ES-I3 (cell line): ENCODE results near the gene SLC30A2.

Source experiments
- H3K36me3 ChIP-seq: 2 replicates; pipeline ENCODE4 v1.6.1; 2013; ENCODE audit warnings: mild to moderate bottlenecking, low read length, control low read depth, moderate library complexity; ENCODE audit not compliant: insufficient read depth
- H3K4me1 ChIP-seq: 2 replicates; pipeline ENCODE4 v1.6.1; 2013; ENCODE audit warnings: mild to moderate bottlenecking, control low read depth, low read length; ENCODE audit not compliant: insufficient read depth
- H3K9ac ChIP-seq: 2 replicates; pipeline ENCODE4 v1.6.1; 2013; ENCODE audit warnings: low read depth, mild to moderate bottlenecking, low read length, moderate library complexity
- H3K9me3 ChIP-seq: 2 replicates; pipeline ENCODE4 v1.6.1; 2013; ENCODE audit warnings: mild to moderate bottlenecking, low read length, moderate library complexity; ENCODE audit not compliant: control insufficient read depth, insufficient read depth

SLC30A2 gene

DNA sequence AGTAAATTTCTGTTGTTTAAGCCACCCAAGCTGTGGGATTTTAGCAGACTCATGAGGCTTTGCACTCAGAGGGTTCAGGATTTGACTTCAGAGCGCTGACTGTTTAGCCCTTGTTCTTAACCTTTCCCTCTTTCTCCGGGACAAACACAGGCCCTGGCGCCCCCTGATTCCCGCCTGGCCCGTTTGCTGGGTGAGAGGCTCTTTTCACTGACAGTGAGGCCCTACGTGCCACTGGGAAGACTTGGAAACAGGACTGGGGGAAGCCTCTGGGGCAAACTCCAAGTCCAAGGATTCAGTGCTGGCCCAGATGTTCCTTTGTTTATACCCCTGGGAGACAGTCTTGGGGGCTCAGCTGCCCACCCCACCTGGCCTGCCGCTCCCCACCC lies 33.3 kb upstream of the SLC30A2 start:
- peaks cover 11% of the 10 kb centered on the region for H3K4me1 ChIP-seq

DNA sequence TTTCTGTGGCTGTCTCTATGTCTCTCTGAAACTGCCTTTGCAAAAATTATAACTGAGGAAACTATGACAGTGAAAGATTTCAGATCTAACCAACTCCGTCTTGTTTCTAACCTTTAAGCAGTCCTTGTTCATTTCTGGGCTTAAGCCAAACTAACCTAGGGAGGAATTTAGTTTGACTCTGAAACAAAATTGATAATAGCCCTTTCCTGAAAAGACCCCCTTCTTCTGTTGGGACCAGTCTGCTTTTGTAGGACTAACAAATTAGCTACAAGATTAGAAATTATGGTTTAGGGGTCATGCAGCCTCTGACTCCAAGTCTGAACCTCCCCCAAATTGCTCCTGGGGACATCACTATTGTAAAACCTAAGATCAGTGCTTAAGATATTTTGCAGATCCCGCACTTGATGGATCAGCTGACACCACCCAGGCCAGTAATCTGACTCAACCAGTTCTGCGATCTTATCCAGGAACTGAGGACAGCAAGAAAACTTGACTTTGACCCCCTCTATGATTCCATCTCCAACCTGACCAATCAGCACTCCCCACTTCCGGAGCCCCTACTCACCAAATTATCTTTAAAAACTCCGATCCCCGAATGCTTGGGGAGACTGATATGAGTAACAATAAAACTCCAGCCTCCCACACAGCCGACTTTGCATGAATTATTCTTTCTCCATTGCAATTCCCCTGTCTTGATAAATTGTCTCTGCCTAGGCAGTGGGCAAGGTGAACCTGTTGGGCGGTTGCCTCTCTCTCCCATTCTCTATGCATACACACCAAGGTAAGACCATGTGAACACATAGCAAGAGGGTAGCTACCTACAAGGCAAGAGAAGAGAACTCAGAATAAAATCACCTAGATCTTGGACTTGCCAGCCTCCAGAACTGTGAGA lies 32.6 kb upstream of the SLC30A2 start:
- peaks cover 11% of the 10 kb centered on the region for H3K4me1 ChIP-seq

More for the DNA sequence above, 33.3 kb upstream of the SLC30A2 start:
- Histone ChIP-seq H3K36me3 (no peaks in the 10 kb centered on the region), H3K9me3 (no peaks in the 10 kb centered on the region), H3K9ac (no peak overlapping the region)

DNA sequence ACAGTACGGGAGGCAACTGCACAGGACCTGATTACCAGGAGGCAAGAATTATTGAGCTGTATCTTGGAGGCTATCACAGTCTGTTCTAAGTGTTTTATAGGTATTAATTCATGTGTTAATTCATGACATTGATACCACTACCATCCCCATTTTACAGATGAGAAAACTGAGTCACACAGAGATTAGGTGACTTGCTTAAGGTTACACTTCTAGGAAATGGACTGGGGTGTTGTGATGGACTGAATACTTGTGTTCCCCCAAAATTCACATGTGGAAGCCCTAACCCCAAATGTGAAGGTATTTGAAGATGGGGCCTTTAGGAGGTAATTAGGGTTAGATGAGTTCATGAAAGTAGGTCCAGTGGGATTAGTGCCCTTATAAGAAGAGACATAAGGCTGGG lies 31.6 kb upstream of the SLC30A2 start:
- no peak overlapping the region for H3K9ac ChIP-seq
- H3K36me3 ChIP-seq: no peaks in the 10 kb centered on the region
- H3K4me1 ChIP-seq: peaks cover 11% of the 10 kb centered on the region
- H3K9me3 ChIP-seq: no peaks in the 10 kb centered on the region

More for the DNA sequence above, 32.6 kb upstream of the SLC30A2 start:
- H3K9ac ChIP-seq: no peak overlapping the region
- H3K9me3 ChIP-seq: no peaks in the 10 kb centered on the region
- no peaks in the 10 kb centered on the region for H3K36me3 ChIP-seq

DNA sequence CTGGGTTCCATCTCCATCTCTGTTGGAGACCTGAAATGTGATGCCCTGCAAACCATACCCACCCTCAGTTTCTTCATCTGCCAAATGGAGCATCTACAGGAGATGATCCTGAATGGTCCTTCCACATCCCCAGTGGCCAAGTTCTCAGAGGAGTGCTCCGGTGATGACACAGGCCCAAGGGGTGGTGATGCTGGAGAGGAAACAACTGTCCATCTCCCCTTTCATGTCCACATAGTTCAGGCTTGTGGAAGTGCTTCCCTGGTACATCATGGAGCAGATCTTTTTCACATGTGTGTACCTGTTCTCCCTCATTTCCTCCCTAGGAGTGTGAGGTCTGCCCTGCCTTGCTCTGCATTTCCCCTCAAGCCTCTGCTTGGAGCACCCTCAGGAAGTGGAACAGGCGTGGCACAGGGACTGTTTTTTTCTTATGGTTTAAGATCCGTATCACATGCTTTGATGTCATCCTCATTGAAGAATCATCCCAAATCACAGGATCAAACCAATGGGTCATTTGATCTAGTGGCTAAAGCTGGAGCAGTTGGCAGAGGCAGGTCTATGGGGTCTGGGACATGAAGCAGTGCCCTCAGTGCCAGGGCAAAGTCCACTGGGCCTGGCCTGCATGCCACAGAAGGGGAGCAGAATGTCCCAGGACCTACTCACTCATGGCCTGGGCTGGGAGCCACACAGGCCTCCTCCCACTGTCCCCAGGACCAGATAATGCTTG lies 29.7 kb upstream of the SLC30A2 start:
- no peaks in the 10 kb centered on the region for H3K9me3 ChIP-seq
- H3K4me1 ChIP-seq: peaks cover 7% of the 10 kb centered on the region; the same call in 1 of the 2 replicates
- no peak overlapping the region for H3K9ac ChIP-seq
- no peaks in the 10 kb centered on the region for H3K36me3 ChIP-seq

DNA sequence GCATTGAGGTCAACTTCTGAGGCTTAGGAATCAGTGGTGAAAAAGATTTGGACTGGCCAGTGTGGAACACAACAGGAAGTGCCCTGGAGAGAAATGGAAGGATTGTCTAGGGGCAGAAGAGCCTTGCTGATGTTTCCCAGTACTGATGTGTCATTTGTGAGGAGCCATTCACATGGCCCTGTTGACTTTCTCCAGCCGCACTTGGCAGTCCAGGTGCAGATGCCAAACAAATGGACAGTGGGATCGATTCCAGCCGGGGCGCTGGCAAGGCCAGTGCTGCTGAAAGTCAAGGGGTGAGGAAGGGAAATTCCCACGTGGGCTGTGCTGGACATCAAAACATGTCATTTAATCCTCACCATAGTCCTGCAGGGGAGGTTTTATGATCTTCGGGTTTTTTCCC lies 26.4 kb upstream of the SLC30A2 start:
- peaks cover 1% of the 10 kb centered on the region; the same call in 1 of the 2 replicates for H3K4me1 ChIP-seq
- H3K9me3 ChIP-seq: no peaks in the 10 kb centered on the region
- no peak overlapping the region for H3K9ac ChIP-seq
- H3K36me3 ChIP-seq: no peaks in the 10 kb centered on the region

DNA sequence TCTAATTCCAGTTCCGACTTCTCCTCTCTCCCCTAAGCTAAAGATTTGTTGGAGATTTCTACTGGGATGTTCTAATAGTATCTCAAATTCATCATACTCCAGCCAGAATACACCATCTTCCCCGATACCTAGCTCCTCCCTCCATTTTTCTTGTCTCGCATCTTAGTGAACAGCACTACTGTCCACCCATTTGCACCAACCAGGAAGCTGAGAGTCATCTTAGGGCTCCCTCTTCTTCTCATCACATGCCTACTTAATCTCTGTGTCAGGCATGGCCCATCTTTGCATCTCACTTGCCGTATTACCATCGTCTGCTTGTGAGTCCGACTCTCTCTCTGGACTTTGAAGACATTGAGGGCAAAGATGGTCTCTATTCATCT lies 25.0 kb upstream of the SLC30A2 start:
- H3K9ac ChIP-seq: no peak overlapping the region
- peaks cover 5% of the 10 kb centered on the region; the same call in 1 of the 2 replicates for H3K4me1 ChIP-seq
- no peaks in the 10 kb centered on the region for H3K36me3 ChIP-seq
- H3K9me3 ChIP-seq: no peaks in the 10 kb centered on the region

DNA sequence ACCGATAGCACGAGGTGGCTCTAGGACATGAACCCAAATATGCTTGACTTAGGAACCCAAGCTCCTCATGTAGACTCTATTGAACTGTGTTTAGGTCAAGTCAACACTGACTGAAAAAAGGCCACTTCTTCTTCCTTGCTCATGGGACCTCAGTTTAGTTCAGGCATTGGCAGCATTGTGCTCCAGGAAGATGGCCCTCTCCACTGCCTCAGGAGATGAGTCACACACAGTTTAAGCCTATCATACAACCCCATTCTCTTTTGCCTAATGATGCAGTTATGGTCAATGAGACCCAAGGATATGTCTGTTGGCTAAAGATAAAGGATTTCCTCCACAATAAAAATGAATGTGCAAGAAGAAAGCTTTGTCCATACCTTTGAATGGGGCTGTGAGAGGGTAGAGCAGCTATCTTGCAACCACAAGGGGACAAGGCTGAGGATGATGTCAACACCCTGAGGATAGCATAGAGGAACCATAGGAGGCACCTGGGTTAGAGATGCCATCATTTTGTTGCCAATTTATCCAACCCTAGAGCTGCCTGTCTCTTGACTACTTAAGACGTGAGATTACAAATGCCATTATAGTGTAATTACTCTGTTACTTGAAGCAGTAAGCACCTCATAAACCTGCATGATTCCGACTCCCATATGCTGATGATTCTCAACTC lies 24.5 kb upstream of the SLC30A2 start:
- H3K36me3 ChIP-seq: no peaks in the 10 kb centered on the region
- H3K9ac ChIP-seq: no peak overlapping the region
- H3K9me3 ChIP-seq: no peaks in the 10 kb centered on the region
- H3K4me1 ChIP-seq: peaks cover 5% of the 10 kb centered on the region; the same call in 1 of the 2 replicates

DNA sequence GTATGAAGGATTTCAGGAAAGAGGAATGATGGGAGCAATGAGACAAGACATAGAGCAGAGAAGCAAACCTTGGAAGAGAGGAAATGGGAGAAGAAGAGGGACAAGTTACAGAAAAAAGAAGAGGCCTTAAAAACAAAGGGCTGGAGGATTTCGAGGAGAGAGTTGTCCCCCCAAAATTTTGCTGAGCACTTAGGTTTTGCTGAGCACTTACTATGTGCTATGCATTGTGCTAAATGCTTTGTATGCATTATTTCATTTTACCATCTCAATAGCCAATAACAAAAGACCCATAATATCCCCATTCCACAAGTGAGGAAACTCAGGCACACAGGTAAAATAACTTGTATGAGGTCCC lies 24.0 kb upstream of the SLC30A2 start:
- Histone ChIP-seq H3K9me3 (no peaks in the 10 kb centered on the region), H3K36me3 (no peaks in the 10 kb centered on the region), H3K9ac (no peak overlapping the region), H3K4me1 (peaks cover 5% of the 10 kb centered on the region; the same call in 1 of the 2 replicates)

DNA sequence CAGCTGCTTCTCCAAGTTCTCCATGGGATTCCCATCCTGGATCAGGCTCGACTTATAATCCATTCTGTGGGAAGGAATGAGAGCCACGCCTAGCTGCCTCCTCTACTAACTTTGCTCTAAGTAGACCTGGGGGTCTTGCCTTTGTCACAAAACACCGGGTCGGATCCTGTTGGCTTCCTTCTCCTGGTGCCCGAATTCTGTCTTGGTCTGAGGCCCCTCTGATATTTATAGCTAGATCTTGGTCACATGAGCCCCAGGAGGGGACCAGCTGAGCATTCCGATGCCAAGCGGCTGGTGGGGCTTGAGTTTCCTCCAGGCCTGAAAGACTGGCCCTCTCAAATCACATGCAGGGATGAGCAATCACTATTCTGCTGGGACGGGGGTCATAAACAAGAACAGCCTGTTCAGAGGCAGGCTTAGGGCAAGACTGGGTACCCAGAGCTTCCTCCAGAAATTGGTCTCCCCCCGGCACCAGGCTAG lies 21.6 kb upstream of the SLC30A2 start, which contains the start of gene TRIM63:
TSS of gene TRIM63 (minus strand) at position 199 of the 480 bp plus-strand sequence. CDS start at position 63, 136 bp downstream.
- Histone ChIP-seq H3K9ac (no peak within 1 kb of the TSS), H3K4me1 (peaks cover 5% of the 10 kb centered on the region; the same call in 1 of the 2 replicates), H3K36me3 (no peaks in the 10 kb centered on the region), H3K9me3 (no peaks in the 10 kb centered on the region)

DNA sequence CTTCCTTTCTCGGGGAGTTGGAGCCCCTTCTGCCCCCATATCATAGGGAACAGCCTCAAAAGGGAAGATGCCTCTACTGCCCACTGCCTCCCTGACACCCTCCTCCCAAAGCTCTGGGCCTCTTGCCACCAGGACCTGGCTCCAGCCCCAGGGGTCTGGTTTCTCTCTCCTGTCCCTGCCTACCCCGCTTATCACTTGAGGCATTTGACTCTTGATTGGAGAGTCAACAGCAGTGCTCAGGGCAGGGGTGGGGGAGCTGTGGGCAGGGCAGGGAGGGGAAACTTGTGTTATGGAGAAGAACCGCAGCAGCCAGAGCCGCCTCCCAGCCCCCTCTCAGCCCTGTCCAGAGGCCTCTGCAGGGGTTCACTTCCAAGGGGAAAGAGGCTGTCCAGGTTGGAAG lies 20.9 kb upstream of the SLC30A2 start:
- no peaks in the 10 kb centered on the region for H3K9me3 ChIP-seq
- no peaks in the 10 kb centered on the region for H3K36me3 ChIP-seq
- H3K4me1 ChIP-seq: peaks cover 5% of the 10 kb centered on the region; the same call in 1 of the 2 replicates
- no peak overlapping the region for H3K9ac ChIP-seq

DNA sequence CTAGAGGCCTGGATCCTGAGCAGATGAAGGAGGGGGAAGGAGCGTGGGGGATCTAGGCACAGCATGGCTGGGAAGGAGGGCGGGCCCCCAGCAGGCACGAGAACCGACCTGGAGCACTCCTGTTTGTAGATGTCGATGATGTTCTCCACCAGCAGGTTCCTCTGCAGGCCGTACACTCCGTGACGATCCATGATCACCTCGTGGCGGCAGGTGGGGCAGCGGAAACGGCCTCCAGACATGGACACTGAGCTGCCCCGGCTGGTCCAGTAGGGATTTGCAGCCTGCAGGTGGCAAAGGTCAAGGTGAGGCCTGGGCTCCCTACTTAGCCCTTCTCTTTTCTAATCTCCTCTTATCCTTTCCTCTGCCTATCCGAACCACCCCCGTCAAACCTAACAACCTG lies 20.2 kb upstream of the SLC30A2 start:
- Histone ChIP-seq H3K36me3 (no peaks in the 10 kb centered on the region), H3K9me3 (no peaks in the 10 kb centered on the region), H3K4me1 (peaks cover 5% of the 10 kb centered on the region; the same call in 1 of the 2 replicates), H3K9ac (no peak overlapping the region)

DNA sequence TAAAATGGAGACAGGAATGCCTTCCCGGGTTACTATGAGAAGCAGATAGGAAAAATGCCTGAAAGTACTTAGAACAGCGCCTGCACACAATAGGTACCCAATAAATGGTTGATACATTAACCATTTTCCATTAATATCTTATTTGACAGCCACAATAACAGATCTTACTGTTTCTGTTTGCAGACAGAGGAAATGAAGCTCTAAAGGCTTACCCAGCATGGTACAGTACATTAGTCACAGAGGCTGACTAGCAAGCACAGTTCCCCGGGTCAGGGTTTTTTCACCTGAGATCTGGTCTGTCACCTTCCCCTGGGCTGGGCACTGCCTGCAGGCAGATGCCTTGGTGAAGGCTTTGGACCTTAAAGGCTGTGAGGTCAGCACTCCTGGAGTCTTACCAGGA lies 18.6 kb upstream of the SLC30A2 start:
- H3K9ac ChIP-seq: no peak overlapping the region
- no peaks in the 10 kb centered on the region for H3K9me3 ChIP-seq
- no peaks in the 10 kb centered on the region for H3K36me3 ChIP-seq
- peaks cover 5% of the 10 kb centered on the region; the same call in 1 of the 2 replicates for H3K4me1 ChIP-seq

DNA sequence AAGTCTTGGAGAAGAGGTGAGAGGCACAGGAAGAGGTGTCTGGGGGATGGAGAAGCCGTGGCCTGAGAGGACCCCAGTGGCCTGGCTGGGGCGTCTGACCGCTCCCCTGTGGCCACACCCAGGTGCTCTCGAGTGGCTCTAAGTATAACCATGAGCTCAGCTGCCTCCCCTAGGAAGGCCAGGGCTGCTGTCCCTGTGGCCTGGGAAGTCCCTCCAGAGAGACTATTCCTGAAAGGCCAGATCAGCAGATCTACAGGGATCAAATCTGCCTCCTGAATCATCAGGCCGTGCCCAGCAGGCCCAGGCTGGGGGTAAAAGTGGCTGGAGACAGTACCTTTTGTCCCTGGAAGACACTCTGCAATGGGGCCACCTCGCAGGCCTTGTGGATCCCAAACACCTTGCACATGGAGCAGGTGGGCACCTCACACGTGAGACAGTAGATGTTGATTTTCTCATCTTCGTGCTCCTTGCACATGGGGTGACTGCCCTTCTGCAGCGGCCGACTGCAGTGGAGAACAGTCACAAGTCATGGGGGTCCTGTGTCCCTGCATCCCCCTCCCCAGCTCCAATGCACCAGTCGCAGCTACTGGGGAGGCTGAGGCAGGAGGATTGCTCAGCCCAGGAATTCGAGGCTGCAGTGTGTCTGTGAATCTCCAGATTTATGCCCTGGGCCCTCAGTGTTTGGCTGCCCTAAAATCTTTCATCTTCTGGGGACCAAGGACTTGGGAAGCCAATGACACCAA lies 15.1 kb upstream of the SLC30A2 start:
- no peaks in the 10 kb centered on the region for H3K4me1 ChIP-seq
- no peak overlapping the region for H3K9ac ChIP-seq
- no peaks in the 10 kb centered on the region for H3K36me3 ChIP-seq
- H3K9me3 ChIP-seq: no peaks in the 10 kb centered on the region

DNA sequence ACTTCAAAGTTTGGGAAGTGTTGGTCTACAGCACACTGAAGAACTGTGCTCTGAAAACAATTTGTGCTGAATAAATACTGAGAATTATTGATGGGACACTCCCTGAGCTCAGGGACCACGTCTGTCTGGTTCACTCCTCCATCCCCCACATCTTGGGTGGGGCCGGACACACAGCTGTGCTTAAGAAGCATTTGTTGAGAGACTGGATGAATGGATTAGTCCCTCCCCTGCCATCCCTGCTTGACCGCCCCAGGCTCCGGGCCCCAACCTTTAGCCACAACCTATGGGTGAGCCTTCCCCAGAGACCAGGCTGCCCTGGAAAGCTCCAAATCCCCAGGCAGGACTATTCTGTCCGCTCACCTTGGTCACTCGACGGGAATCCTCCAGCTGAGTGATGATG lies 14.0 kb upstream of the SLC30A2 start:
- Histone ChIP-seq H3K9ac (no peak overlapping the region), H3K4me1 (no peaks in the 10 kb centered on the region), H3K36me3 (no peaks in the 10 kb centered on the region), H3K9me3 (no peaks in the 10 kb centered on the region)
